Measurements from ENCODE around the gene CTSO. TPM values are rescaled to one million over a fixed set of nuclear protein-coding genes. Genes with fewer than 3 reads are reported as not detected.
"Not testable (repeated sequence)": the region's sequence is repeated elsewhere in the genome, so short reads cannot be mapped to it uniquely, and the experiment has no call there.

CTSO gene
- total RNA-seq, 5 donors from 2014 or later (not counting 1 experiment from before 2014, with no cell fraction given), result 10.4 to 14.1 (median 10.5) TPM

DNA sequence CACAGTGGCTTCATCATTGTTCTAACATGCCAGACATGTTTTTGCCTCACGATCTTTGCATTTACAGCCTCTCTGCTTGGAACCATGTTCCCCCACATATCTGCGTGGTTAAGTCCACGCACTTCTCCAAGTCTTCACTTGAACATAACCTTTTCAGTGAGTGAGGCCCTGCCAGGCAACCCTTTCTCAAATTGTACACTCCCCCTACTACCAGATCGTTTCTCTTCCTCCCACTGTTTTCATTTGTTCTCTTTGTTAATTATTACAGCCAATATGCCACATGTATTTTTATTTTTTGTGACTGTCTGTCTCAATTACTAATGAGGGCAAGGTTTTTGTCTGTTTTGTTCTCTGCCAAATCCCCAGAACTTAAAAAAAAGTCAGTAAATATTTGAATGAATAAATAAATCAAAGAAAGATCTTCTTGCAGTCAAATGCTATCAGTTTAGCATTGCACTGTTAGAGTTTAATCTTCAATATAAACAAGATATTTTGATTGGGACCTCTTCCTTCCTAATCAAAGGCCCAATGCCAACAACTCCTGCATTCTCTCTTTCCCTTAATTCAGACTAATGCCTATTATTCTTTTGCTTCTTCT is 18.2 kb downstream of the CTSO start:
- no peak overlapping the region for H3K4me3 ChIP-seq (ENCODE audit: control insufficient read depth in 1 of 2, extremely low read depth in 1 of 2, low read length in 1 of 2)
- no peak overlapping the region for H3K4me3 Mint-ChIP-seq
- ATAC-seq (replicated peaks in 1 of 4), result no peak
- no peak overlapping the region for H3K27ac Mint-ChIP-seq
- H3K27ac ChIP-seq (ENCODE audit: low read length), result no peak overlapping the region
- peaks cover 0 to 23% of the 10 kb centered on the region in 2 donors for H3K36me3 ChIP-seq (ENCODE audit: control insufficient read depth in 2 of 2, extremely low read depth in 1 of 2, insufficient read depth in 1 of 2, low read length in 1 of 2)
- no peak for DNase-seq
- WGBS (ENCODE audit: insufficient coverage), result 100% methylated on average over 3 of the region's 4 CpGs
- H3K27me3 ChIP-seq (replicated peaks in 1 of 2; ENCODE audit: control insufficient read depth in 2 of 2, extremely low read depth in 1 of 2, insufficient read depth in 2 of 2, low read length in 1 of 2), result no peaks in the 10 kb centered on the region
- no peaks in the 10 kb centered on the region for H3K27me3 Mint-ChIP-seq
- H3K4me1 Mint-ChIP-seq, result no peaks in the 10 kb centered on the region
- H3K9me3 Mint-ChIP-seq, result peaks cover 0 to 5% (median 5%) of the 10 kb centered on the region in 3 donors
- ChIA-PET CTCF (no interaction called here), POLR2A (no interaction called here)
- H3K36me3 Mint-ChIP-seq, result peaks cover 57% of the 10 kb centered on the region
- H3K4me1 ChIP-seq (ENCODE audit: control insufficient read depth in 1 of 2, extremely low read depth in 1 of 2, insufficient read depth in 2 of 2, low read length in 2 of 2), result no peaks in the 10 kb centered on the region
- no peaks in the 10 kb centered on the region for H3K9me3 ChIP-seq

DNA sequence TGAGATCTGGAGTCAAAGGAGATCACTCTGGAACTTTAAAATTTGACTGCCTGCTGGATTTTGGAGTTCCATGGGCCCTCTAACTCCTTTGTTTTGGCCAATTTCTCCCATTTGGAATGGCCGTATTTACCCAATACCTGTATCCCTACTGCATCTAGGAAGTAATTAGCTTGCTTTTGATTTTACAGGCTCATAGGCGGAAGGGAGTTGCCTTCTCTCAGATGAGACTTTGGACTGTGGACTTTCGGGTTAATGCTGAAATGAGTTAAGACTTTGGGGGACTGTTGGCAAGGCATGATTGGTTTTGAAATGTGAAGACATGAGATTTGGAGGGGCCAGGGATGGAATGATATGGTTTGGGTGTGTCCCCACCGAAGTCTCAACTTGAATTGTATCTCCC is 19.0 kb downstream of the CTSO start:
- H3K27ac Mint-ChIP-seq, result not testable (repeated sequence)

DNA sequence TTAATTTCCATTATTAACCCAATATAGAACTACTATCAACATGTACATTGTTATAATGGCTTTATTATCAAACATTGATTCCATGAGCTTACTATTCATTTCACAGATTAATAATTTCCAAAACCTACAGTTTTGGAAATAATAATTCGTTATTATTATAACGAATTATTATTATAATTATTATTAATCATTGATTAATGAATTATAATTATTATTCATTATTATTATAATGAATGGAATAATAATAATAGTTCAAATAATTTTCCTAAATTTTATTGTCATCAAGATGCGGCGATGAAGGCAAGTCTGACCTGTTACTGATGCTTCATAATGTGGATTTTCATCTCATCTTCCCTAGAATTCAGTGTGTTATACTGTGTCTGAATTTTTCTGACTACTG is 22.0 kb downstream of the CTSO start:
- H3K4me1 Mint-ChIP-seq, result no peaks in the 10 kb centered on the region
- ATAC-seq (replicated peaks in 1 of 4), result no peak
- Histone ChIP-seq H3K4me3 (ENCODE audit: control insufficient read depth in 1 of 2, extremely low read depth in 1 of 2, low read length in 1 of 2) (no peak overlapping the region), H3K36me3 (ENCODE audit: control insufficient read depth in 2 of 2, extremely low read depth in 1 of 2, insufficient read depth in 1 of 2, low read length in 1 of 2) (peaks cover 0 to 11% of the 10 kb centered on the region in 2 donors), H3K4me1 (ENCODE audit: control insufficient read depth in 1 of 2, extremely low read depth in 1 of 2, insufficient read depth in 2 of 2, low read length in 2 of 2) (no peaks in the 10 kb centered on the region), H3K27ac (ENCODE audit: low read length) (no peak overlapping the region), H3K9me3 (no peaks in the 10 kb centered on the region), H3K27me3 (replicated peaks in 1 of 2; ENCODE audit: control insufficient read depth in 2 of 2, extremely low read depth in 1 of 2, insufficient read depth in 2 of 2, low read length in 1 of 2) (no peaks in the 10 kb centered on the region)
- ChIA-PET POLR2A (no interaction called here), CTCF (no interaction called here)
- WGBS (ENCODE audit: insufficient coverage), result no CpG with 5 or more reads among the region's 4 CpGs
- H3K9me3 Mint-ChIP-seq, result peaks cover 5 to 10% (median 9%) of the 10 kb centered on the region in 3 donors
- H3K4me3 Mint-ChIP-seq, result no peak overlapping the region
- H3K36me3 Mint-ChIP-seq, result peaks cover 62% of the 10 kb centered on the region
- DNase-seq, result no peak
- H3K27ac Mint-ChIP-seq, result no peak overlapping the region
- H3K27me3 Mint-ChIP-seq, result no peaks in the 10 kb centered on the region

More for the DNA sequence above, 19.0 kb downstream of the CTSO start:
- H3K9me3 Mint-ChIP-seq; POLR2A ChIA-PET; ATAC-seq (replicated peaks in 1 of 4); H3K4me3 ChIP-seq (ENCODE audit: control insufficient read depth in 1 of 2, extremely low read depth in 1 of 2, low read length in 1 of 2); H3K4me3 Mint-ChIP-seq; CTCF ChIA-PET; DNase-seq; H3K27ac ChIP-seq (ENCODE audit: low read length); H3K27me3 ChIP-seq (replicated peaks in 1 of 2; ENCODE audit: control insufficient read depth in 2 of 2, extremely low read depth in 1 of 2, insufficient read depth in 2 of 2, low read length in 1 of 2); H3K27me3 Mint-ChIP-seq; H3K4me1 ChIP-seq (ENCODE audit: control insufficient read depth in 1 of 2, extremely low read depth in 1 of 2, insufficient read depth in 2 of 2, low read length in 2 of 2); H3K9me3 ChIP-seq; H3K4me1 Mint-ChIP-seq: not testable (repeated sequence)
- WGBS (ENCODE audit: insufficient coverage), result no CpG with 5 or more reads among the region's 4 CpGs
- H3K36me3 ChIP-seq (ENCODE audit: control insufficient read depth in 2 of 2, extremely low read depth in 1 of 2, insufficient read depth in 1 of 2, low read length in 1 of 2), result peaks cover 0 to 20% of the 10 kb centered on the region in 2 donors
- H3K36me3 Mint-ChIP-seq, result peaks cover 58% of the 10 kb centered on the region

DNA sequence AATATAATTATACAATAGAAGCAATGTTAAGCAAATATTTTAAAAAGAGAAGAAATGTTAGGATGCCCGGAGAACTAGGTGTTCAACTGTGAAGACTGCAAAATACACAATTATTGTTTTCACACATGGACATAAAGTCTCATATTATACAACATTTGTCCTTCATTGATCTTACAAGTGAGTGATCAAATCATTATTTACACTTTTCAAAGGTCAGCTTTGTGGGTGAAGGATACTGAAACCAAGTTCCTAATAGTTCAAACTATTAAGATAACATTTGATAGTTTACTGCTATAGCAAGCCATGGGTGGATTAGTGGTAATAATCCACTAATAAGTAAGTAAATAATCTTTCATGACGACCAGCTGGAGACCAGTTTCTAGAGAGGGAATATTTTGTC is 23.3 kb downstream of the CTSO start:
- no peaks in the 10 kb centered on the region for H3K9me3 ChIP-seq
- no peaks in the 10 kb centered on the region for H3K27me3 ChIP-seq (replicated peaks in 1 of 2; ENCODE audit: control insufficient read depth in 2 of 2, extremely low read depth in 1 of 2, insufficient read depth in 2 of 2, low read length in 1 of 2)
- peaks cover 0 to 15% of the 10 kb centered on the region in 2 donors for H3K36me3 ChIP-seq (ENCODE audit: control insufficient read depth in 2 of 2, extremely low read depth in 1 of 2, insufficient read depth in 1 of 2, low read length in 1 of 2)
- no peak overlapping the region for H3K27ac ChIP-seq (ENCODE audit: low read length)
- no peaks in the 10 kb centered on the region for H3K4me1 ChIP-seq (ENCODE audit: control insufficient read depth in 1 of 2, extremely low read depth in 1 of 2, insufficient read depth in 2 of 2, low read length in 2 of 2)
- Mint-ChIP-seq H3K9me3 (peaks cover 5 to 10% (median 9%) of the 10 kb centered on the region in 3 donors), H3K36me3 (peaks cover 64% of the 10 kb centered on the region), H3K4me1 (no peaks in the 10 kb centered on the region), H3K4me3 (no peak overlapping the region), H3K27me3 (no peaks in the 10 kb centered on the region), H3K27ac (no peak overlapping the region)
- CTCF ChIA-PET, result no interaction called here
- POLR2A ChIA-PET, result no interaction called here
- WGBS (ENCODE audit: insufficient coverage), result no CpG with 5 or more reads among the region's 2 CpGs
- H3K4me3 ChIP-seq (ENCODE audit: control insufficient read depth in 1 of 2, extremely low read depth in 1 of 2, low read length in 1 of 2), result no peak overlapping the region
- ATAC-seq (replicated peaks in 1 of 4) (no peak), DNase-seq (no peak)

DNA sequence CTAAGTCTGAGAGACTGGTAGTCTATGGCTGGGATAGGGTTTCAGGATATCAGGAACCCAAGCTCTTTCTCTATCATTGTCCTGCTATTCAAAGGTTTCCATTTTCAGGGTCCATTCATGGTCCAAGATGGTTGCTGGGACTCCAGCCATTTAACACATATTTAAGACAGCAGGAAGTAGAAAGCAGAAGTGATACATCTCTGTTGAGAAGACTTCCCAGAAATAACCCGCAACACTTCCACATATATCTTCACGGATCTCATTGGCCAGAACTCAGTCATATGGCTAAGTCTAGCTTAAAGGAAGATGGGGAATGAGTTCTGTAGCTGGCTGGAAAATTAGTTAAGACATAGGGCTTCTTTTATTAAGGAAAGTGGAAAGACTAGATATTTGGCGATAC is 23.8 kb downstream of the CTSO start:
- no peaks in the 10 kb centered on the region for H3K4me1 Mint-ChIP-seq
- no peak for ATAC-seq (replicated peaks in 1 of 4)
- no peaks in the 10 kb centered on the region for H3K9me3 ChIP-seq
- H3K27me3 Mint-ChIP-seq, result no peaks in the 10 kb centered on the region
- CTCF ChIA-PET, result no interaction called here
- H3K36me3 Mint-ChIP-seq, result peaks cover 62% of the 10 kb centered on the region
- no peak overlapping the region for H3K4me3 ChIP-seq (ENCODE audit: control insufficient read depth in 1 of 2, extremely low read depth in 1 of 2, low read length in 1 of 2)
- WGBS (ENCODE audit: insufficient coverage), result no CpG with 5 or more reads among the region's 3 CpGs
- no peak for DNase-seq
- no peak overlapping the region for H3K27ac Mint-ChIP-seq
- H3K27ac ChIP-seq (ENCODE audit: low read length), result no peak overlapping the region
- no peak overlapping the region for H3K4me3 Mint-ChIP-seq
- H3K27me3 ChIP-seq (replicated peaks in 1 of 2; ENCODE audit: control insufficient read depth in 2 of 2, extremely low read depth in 1 of 2, insufficient read depth in 2 of 2, low read length in 1 of 2), result no peaks in the 10 kb centered on the region
- peaks cover 0 to 15% of the 10 kb centered on the region in 2 donors for H3K36me3 ChIP-seq (ENCODE audit: control insufficient read depth in 2 of 2, extremely low read depth in 1 of 2, insufficient read depth in 1 of 2, low read length in 1 of 2)
- no peaks in the 10 kb centered on the region for H3K4me1 ChIP-seq (ENCODE audit: control insufficient read depth in 1 of 2, extremely low read depth in 1 of 2, insufficient read depth in 2 of 2, low read length in 2 of 2)
- POLR2A ChIA-PET, result no interaction called here
- peaks cover 5 to 10% (median 9%) of the 10 kb centered on the region in 3 donors for H3K9me3 Mint-ChIP-seq

DNA sequence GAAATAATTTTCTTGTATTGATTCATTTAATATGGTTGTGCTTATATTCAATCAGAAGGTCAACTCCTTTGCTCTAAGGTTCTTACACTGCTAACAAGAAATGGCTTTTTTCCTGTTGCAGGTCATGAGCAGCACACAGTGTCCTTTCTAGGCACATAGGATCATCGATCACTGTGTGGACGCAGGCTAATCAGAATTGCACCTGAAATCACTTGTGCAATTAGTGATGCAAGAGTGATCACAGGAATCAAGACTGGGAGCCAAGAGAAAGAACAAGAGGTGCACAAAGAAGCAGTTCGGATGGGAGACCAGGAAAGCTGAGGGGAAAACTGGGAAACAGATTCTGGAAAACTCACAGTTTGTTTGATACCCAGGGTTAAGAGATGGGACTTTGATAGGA is 29.0 kb downstream of the CTSO start:
- Mint-ChIP-seq H3K9me3 (peaks cover 4 to 9% (median 4%) of the 10 kb centered on the region in 3 donors), H3K4me3 (no peak overlapping the region), H3K27me3 (peaks cover 0 to 3% of the 10 kb centered on the region in 2 donors), H3K27ac (peak overlapping the region in 1 of 2 donors; percentile 5), H3K36me3 (peaks cover 57% of the 10 kb centered on the region), H3K4me1 (no peaks in the 10 kb centered on the region)
- ATAC-seq (replicated peaks in 1 of 4), result no peak
- ChIA-PET POLR2A (no interaction called here), CTCF (no interaction called here)
- Histone ChIP-seq H3K9me3 (no peaks in the 10 kb centered on the region), H3K4me1 (ENCODE audit: control insufficient read depth in 1 of 2, extremely low read depth in 1 of 2, insufficient read depth in 2 of 2, low read length in 2 of 2) (no peaks in the 10 kb centered on the region), H3K36me3 (ENCODE audit: control insufficient read depth in 2 of 2, extremely low read depth in 1 of 2, insufficient read depth in 1 of 2, low read length in 1 of 2) (peaks cover 0 to 12% of the 10 kb centered on the region in 2 donors), H3K4me3 (ENCODE audit: control insufficient read depth in 1 of 2, extremely low read depth in 1 of 2, low read length in 1 of 2) (no peak overlapping the region), H3K27ac (ENCODE audit: low read length) (no peak overlapping the region), H3K27me3 (replicated peaks in 1 of 2; ENCODE audit: control insufficient read depth in 2 of 2, extremely low read depth in 1 of 2, insufficient read depth in 2 of 2, low read length in 1 of 2) (no peaks in the 10 kb centered on the region)
- 80% methylated on average over 3 of the region's 3 CpGs for WGBS (ENCODE audit: insufficient coverage)
- DNase-seq, result no peak

DNA sequence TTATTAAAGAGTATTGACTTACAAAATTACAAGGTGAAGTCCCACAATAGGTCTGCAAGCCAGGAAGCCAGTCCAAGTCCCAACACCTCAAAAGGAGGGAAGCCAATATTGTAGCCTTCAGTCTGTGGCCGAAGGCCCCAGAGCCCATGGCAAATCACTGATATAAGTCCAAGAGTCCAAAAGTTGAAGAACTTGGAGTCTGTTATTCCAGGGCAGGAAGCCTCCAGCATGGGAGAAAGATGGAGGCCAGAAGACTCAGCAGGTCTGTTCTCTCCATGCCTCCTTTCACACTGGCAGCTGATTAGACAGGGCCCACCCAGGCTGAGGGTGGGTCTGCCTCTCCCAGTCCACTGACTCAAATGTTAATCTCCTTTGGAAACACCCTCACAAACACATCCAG is 32.1 kb downstream of the CTSO start:
- Mint-ChIP-seq H3K27ac (no peak overlapping the region), H3K9me3 (peaks cover 3 to 5% (median 4%) of the 10 kb centered on the region in 3 donors), H3K4me1 (no peaks in the 10 kb centered on the region), H3K27me3 (peaks cover 0 to 6% of the 10 kb centered on the region in 2 donors), H3K36me3 (peaks cover 40% of the 10 kb centered on the region), H3K4me3 (no peak overlapping the region)
- WGBS (ENCODE audit: insufficient coverage), result 100% methylated on average over 1 of the region's 1 CpG
- ChIA-PET CTCF (no interaction called here), POLR2A (no interaction called here)
- DNase-seq (no peak), ATAC-seq (replicated peaks in 1 of 4) (no peak)
- Histone ChIP-seq H3K4me1 (ENCODE audit: control insufficient read depth in 1 of 2, extremely low read depth in 1 of 2, insufficient read depth in 2 of 2, low read length in 2 of 2) (no peaks in the 10 kb centered on the region), H3K27me3 (replicated peaks in 1 of 2; ENCODE audit: control insufficient read depth in 2 of 2, extremely low read depth in 1 of 2, insufficient read depth in 2 of 2, low read length in 1 of 2) (no peaks in the 10 kb centered on the region), H3K4me3 (ENCODE audit: control insufficient read depth in 1 of 2, extremely low read depth in 1 of 2, low read length in 1 of 2) (no peak overlapping the region), H3K27ac (ENCODE audit: low read length) (no peak overlapping the region), H3K36me3 (ENCODE audit: control insufficient read depth in 2 of 2, extremely low read depth in 1 of 2, insufficient read depth in 1 of 2, low read length in 1 of 2) (peaks cover 0 to 5% of the 10 kb centered on the region in 2 donors), H3K9me3 (no peaks in the 10 kb centered on the region)
